ENCODE results near the gene RASGEF1C.

GRCh38 chr5:180121826-180122413 is 87.1 kb downstream of the RASGEF1C start:
- TF ChIP-seq POLR2AphosphoS5 (IDR thresholded peaks at IDR 0.05; ENCODE audit: borderline replicate concordance, low read depth, low read length): no peak
- no peak for TF ChIP-seq EZH2 (IDR thresholded peaks at IDR 0.05)
